Activated B cell treated with CpG ODN at 0.5 μM for 24 hours (primary cell): ENCODE measurements around the gene SS18L1. TPM values are rescaled to one million over a fixed set of nuclear protein-coding genes. Genes with fewer than 3 reads are reported as not detected.

Experiments used
- ATAC-seq: fragments of 200-7000 bp; cut with Tn5 transposase; one replicate; pipeline ENCODE4 v1.10.0; 2021; ENCODE audit warnings: low read depth, mild to moderate bottlenecking, moderate library complexity
- CTCF ChIA-PET: fragments of 350-600 bp; sonication (Branson Sonifier 250); formaldehyde crosslinking; loops from one replicate; lab custom pipeline; 2021; ENCODE audit warnings: antibody characterized with exemption; lab: Charles Lee
- POLR2A ChIA-PET: fragments of 350-600 bp; sonication (Branson Sonifier 250); formaldehyde crosslinking; loops from one replicate; lab custom pipeline; 2021; ENCODE audit warnings: antibody characterized with exemption; lab: Charles Lee
- DNase-seq: peaks from one replicate; pipeline ENCODE4 v3.0.0; 2022
- H3K27ac Mint-ChIP-seq: one replicate; pipeline ENCODE4 v1.8.0; 2020; ENCODE audit warnings: mixed read lengths
- H3K27me3 Mint-ChIP-seq: one replicate; pipeline ENCODE4 v1.8.0; 2021; ENCODE audit warnings: mixed read lengths
- H3K36me3 Mint-ChIP-seq: one replicate; pipeline ENCODE4 v1.8.0; 2021; ENCODE audit warnings: low read depth, mixed read lengths
- H3K4me1 Mint-ChIP-seq: one replicate; pipeline ENCODE4 v1.8.0; 2021; ENCODE audit warnings: mixed read lengths
- H3K4me3 Mint-ChIP-seq: one replicate; pipeline ENCODE4 v1.8.0; 2020; ENCODE audit warnings: mild to moderate bottlenecking, mixed read lengths
- H3K9me3 Mint-ChIP-seq: one replicate; pipeline ENCODE4 v1.8.0; 2020; ENCODE audit warnings: mixed read lengths
- CTCF ChIP-seq: fragments of 200-600 bp; IDR thresholded peaks from one replicate; pipeline ENCODE4 v1.8.0; 2022; ENCODE audit warnings: antibody characterized with exemption, mild to moderate bottlenecking
- intact Hi-C: fragments of 100-400 bp; cut with micrococcal nuclease; formaldehyde crosslinking; loops from one replicate; pipeline ENCODE4 v1.15.1; 2024
- total RNA-seq: library from RNA; stranded (reverse); gene quantifications from 2 replicates; pipeline ENCODE4 v1.2.3, GENCODE V29; 2022

Gene SS18L1
- total RNA-seq, 1 donor from 2014 or later, result 9.0 TPM

GRCh38 chr20:62197801-62198200 lies 54.2 kb downstream of the SS18L1 start:
- H3K27me3 Mint-ChIP-seq, result no peaks in the 10 kb centered on the region
- ChIA-PET CTCF (no interaction called here), POLR2A (no interaction called here)
- peaks cover 65% of the 10 kb centered on the region for H3K36me3 Mint-ChIP-seq
- intact Hi-C loops, result no loop called here
- H3K4me3 Mint-ChIP-seq, result no peak overlapping the region
- DNase-seq (no peak), ATAC-seq (no peak)
- H3K4me1 Mint-ChIP-seq, result peaks cover 26% of the 10 kb centered on the region
- TF ChIP-seq CTCF, result no peak
- no peak overlapping the region for H3K27ac Mint-ChIP-seq
- no peaks in the 10 kb centered on the region for H3K9me3 Mint-ChIP-seq

GRCh38 chr20:62198496-62198895 lies 54.9 kb downstream of the SS18L1 start:
- ChIA-PET CTCF (no interaction called here), POLR2A (no interaction called here)
- peaks cover 65% of the 10 kb centered on the region for H3K36me3 Mint-ChIP-seq

GRCh38 chr20:62198931-62199330 lies 55.4 kb downstream of the SS18L1 start:
- no peak for DNase-seq
- no peak for TF ChIP-seq CTCF
- intact Hi-C loops, result no loop called here
- POLR2A ChIA-PET, result no interaction called here
- no peak overlapping the region for H3K27ac Mint-ChIP-seq
- H3K27me3 Mint-ChIP-seq, result no peaks in the 10 kb centered on the region
- ATAC-seq, result no peak
- no peak overlapping the region for H3K4me3 Mint-ChIP-seq
- CTCF ChIA-PET, result no interaction called here
- no peaks in the 10 kb centered on the region for H3K9me3 Mint-ChIP-seq
- H3K4me1 Mint-ChIP-seq, result peaks cover 35% of the 10 kb centered on the region
- peaks cover 63% of the 10 kb centered on the region for H3K36me3 Mint-ChIP-seq

More at GRCh38 chr20:62198496-62198895, 54.9 kb downstream of the SS18L1 start:
- intact Hi-C loops, result no loop called here
- TF ChIP-seq CTCF, result no peak
- Mint-ChIP-seq H3K27me3 (no peaks in the 10 kb centered on the region), H3K4me1 (peaks cover 33% of the 10 kb centered on the region), H3K9me3 (no peaks in the 10 kb centered on the region), H3K4me3 (no peak overlapping the region), H3K27ac (no peak overlapping the region)
- ATAC-seq, result no peak
- no peak for DNase-seq

GRCh38 chr20:62200491-62201172 lies 57.1 kb downstream of the SS18L1 start:
- Mint-ChIP-seq H3K9me3 (no peaks in the 10 kb centered on the region), H3K36me3 (peaks cover 55% of the 10 kb centered on the region), H3K4me1 (peaks cover 33% of the 10 kb centered on the region), H3K27me3 (no peaks in the 10 kb centered on the region), H3K27ac (no peak overlapping the region), H3K4me3 (no peak overlapping the region)
- intact Hi-C loops, result loop anchor here (5.0 kb wide), 1 partner anchor 37 kb away; the partner anchor contains the start of gene OSBPL2
- ChIA-PET CTCF (no interaction called here), POLR2A (no interaction called here)
- no peak for TF ChIP-seq CTCF
- no peak for DNase-seq
- ATAC-seq, result no peak

GRCh38 chr20:62201173-62202082 lies 57.9 kb downstream of the SS18L1 start:
- H3K4me1 Mint-ChIP-seq, result peaks cover 33% of the 10 kb centered on the region
- peak overlapping the region; percentile 21 for H3K27ac Mint-ChIP-seq
- TF ChIP-seq CTCF, result no peak
- peaks cover 50% of the 10 kb centered on the region for H3K36me3 Mint-ChIP-seq
- ATAC-seq, result peak; percentile 83
- ChIA-PET POLR2A (interaction anchor here (1.0 kb wide), 1 partner anchor 36 kb away, joined by 3 read pairs; no protein-coding TSS in a partner anchor), CTCF (interaction anchor here (0.6 kb wide), 1 partner anchor 77 kb away, joined by 3 read pairs; no protein-coding TSS in a partner anchor)
- intact Hi-C loops, result loop anchor here (5.0 kb wide), 1 partner anchor 36 kb away; the partner anchor contains the start of gene OSBPL2
- no peak for DNase-seq
- no peaks in the 10 kb centered on the region for H3K27me3 Mint-ChIP-seq
- no peaks in the 10 kb centered on the region for H3K9me3 Mint-ChIP-seq
- H3K4me3 Mint-ChIP-seq, result peak overlapping the region; percentile 75
